Ramos (cell line): ENCODE results near the gene ITPR2.
"Not testable (repeated sequence)": the region's sequence is repeated elsewhere in the genome, so short reads cannot be mapped to it uniquely, and the experiment has no call there.

Experiments
- in situ Hi-C: fragments of 300-500 bp; cut with MboI; formaldehyde crosslinking; loops from one replicate; pipeline ENCODE4 v1.14.3; 2022; ENCODE audit warnings: low sequenced_read_pairs; ENCODE audit not compliant: unreplicated experiment

ITPR2 gene

GRCh38 chr12:26688344-26688904, 144.6 kb downstream of the ITPR2 start:
- in situ Hi-C loops, result no loop called here

DNA sequence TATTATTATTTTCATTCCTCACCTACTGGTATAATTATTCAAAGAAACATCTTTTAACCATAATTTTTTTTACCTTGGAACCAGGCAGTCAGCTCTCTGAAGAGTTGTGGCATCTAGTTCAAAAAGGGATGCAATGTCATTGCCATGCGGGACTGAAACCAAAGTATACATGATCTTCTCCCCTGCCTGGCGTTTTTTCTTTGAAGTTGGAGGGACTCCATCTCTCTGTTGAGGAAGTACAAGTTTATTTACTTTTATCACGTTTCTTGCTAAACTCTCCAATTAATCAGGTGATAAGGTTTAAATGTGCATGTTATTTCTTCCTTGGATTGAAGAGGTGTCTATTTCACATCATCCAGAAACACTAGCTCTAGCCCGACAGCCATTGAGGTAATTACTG, 146.6 kb downstream of the ITPR2 start:
- in situ Hi-C loops, result no loop called here

GRCh38 chr12:26684101-26684500, 148.9 kb downstream of the ITPR2 start:
- in situ Hi-C loops, result no loop called here

DNA sequence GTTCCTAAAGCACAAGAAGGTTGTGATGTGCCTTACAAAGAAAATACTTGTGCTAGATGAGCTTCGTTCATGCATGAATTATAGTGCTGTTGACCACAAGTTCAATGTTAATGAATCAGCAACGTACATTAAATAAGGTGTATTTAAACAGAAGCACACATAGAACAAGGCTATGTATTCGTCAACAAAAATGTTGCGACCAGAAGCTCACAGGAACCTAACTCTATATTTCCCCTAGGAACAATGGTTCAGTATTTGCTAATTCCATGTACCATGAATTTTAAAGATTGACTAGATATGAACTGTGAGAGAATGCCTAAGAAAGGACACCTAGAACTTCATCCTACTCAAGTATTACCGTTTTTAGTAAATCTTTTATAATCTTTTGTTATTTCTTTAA, 149.6 kb downstream of the ITPR2 start:
- in situ Hi-C loops, result no loop called here

DNA sequence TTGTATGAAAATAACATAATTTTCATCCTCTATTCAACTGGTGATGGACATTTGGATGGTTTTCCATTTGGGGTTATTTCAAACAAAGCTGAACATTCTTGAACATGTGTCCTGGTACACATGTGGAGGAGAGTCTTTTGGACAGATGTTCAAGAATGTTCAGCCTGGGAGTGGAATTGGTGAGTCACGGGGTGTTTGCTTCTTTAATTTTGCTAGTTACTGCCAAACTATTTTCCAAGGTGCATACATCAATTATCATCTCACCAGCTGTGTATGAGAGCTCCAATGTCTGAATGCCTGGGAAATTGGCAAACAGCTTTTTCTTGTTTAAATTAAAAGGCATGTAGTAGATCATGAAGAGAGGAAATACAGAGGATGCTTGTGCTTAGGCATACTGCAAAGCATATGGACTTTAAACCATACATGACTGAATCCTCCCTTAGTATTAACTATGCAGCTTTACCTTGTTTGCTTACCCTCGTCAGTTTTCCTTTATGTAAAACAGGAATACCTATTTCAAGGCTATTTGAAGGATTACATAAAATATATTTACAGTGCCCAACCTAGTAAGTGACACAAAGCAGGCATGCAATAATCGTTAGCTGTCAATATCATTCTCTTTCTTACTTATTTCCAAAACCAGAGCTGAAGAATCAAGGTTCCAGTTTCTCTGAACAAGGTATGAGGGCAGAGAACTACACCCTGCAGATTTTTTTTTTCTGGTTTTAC, 152.1 kb downstream of the ITPR2 start:
- in situ Hi-C loops, result no loop called here

DNA sequence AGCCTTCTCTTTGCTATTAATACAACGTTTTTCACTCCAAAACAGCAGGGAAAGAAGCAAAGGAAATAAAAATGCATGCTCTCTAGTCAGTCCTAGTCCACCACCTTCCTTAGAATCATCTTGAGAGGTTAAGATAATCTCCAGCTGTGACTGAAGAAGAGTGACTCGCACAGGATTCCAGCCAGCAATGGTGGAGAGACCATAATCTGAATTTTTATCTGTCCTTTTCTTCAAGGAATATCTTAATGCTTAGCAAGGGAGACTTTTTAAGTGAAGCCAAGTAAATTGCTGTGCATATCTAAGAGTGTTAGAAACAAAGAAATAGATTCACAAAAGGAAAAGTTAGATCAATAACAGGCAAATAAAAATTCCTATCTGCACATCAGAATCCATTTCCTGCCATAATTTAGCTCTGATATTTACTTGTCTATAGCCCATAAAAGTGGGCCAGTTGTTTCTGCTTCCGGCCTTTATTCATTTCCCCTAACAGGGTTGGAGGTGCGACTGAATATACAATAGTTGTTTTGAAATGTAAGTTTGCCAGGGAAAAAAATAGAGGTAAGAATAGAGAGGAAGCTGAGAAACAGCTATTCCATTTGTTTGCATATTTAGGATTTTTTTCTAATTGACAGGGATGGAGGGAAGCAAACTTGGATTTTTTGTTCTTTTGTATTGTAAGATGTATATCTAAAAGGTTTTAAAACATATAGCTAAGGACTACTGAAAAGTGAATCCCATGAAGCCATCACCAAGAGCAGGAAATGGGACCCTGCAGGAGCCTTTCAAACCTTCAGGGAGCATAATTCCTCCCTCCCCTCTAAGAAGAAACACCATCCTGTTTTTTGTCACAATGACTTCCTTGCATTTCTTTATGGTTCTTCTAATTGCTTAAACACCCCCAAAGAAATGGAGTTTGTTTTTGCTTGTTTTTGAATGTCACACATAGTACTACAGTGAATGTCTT, 154.0 kb downstream of the ITPR2 start:
- in situ Hi-C loops, result no loop called here

GRCh38 chr12:26671487-26671886, 161.5 kb downstream of the ITPR2 start:
- in situ Hi-C loops, result not testable (repeated sequence)

DNA sequence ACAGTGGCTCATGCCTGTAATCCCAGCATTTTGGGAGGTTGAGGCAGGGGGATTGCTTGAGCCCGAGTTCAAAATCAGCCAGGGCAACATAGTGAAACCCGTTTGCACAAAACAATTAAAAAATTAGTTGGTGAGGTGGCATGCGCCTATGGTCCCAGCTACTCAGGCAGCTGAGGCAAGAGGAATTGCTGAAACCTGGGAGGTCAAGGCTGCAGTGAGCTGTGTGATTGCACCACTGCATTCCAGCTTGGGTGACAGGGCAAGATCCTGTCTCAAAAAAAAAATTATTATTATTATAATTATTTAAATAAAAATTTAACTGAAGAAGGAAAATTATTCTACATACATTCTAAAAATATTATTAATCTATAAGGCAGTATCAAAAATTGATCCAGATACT, 164.1 kb downstream of the ITPR2 start:
- in situ Hi-C loops, result no loop called here

DNA sequence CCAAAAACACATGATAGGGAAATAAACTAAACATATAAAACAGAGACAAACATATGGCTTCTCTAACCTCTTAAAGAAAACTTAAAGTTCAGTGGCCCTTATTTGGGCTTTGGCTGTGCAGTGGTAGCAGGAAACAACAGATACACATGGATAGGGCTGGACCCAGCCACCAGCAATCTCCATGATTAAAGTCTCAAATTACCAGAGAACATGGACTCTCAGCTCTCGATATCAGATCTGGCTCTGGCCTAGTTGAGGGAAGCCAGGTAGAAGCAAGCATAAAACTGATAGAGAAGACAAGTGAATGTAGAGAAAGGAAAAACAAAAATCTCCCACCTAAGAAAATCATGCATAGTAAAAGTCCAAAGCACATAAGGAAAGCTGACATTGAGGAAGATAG, 164.8 kb downstream of the ITPR2 start:
- in situ Hi-C loops, result no loop called here

- in situ Hi-C loops, result no loop called here
These were observed 166.7 kb downstream of the ITPR2 start for GRCh38 chr12:26666286-26666685.

DNA sequence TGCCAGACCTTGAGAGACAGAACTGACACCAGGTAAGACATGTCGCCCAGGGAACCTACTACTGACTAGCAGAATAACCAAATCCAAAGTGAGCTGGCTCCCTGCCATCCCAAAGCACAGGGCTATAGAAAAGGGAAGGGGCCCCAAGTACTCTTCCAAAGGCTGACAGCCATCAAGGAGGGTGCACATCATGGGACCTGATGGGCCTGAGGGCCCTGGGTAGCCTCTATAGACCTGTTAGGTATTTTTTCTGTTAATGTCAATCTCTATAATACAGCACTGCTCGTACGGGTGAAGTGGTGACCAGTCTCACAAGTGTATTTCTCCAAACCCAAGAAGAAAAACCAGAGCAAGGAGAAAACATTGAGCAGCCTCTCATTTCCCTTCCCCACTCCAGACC, 171.6 kb downstream of the ITPR2 start:
- in situ Hi-C loops, result no loop called here

DNA sequence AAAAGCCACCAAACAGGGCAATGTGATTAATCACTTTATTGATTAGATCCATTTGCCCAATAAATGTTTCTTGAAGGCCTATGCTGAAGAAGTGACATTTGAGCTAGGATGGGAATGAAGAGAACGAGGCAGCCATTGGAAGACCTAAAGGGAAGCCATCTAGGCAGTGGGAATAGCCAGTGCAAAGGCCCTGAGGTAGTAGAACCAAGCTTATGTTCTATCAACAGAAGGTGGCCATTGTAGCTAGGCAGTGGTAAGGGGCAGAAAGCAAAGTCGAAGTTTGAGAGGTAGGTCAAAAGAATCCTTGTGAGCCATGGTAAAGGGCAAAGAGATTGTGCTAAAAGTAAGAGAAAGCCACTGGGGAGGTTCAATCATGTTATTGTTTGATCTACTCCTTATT, 173.1 kb downstream of the ITPR2 start:
- in situ Hi-C loops, result no loop called here

- in situ Hi-C loops, result no loop called here
These were observed 174.0 kb downstream of the ITPR2 start for GRCh38 chr12:26658991-26659390.

- in situ Hi-C loops, result no loop called here
These were observed 178.4 kb downstream of the ITPR2 start for GRCh38 chr12:26654623-26655022.

- in situ Hi-C loops, result no loop called here
These were observed 181.3 kb downstream of the ITPR2 start for GRCh38 chr12:26651566-26652188.

GRCh38 chr12:26651036-26651435, 182.0 kb downstream of the ITPR2 start:
- in situ Hi-C loops, result no loop called here

GRCh38 chr12:26648999-26649398, 184.0 kb downstream of the ITPR2 start:
- in situ Hi-C loops, result loop anchor here (10.0 kb wide), 1 partner anchor 554 kb away; no protein-coding TSS in a partner anchor

DNA sequence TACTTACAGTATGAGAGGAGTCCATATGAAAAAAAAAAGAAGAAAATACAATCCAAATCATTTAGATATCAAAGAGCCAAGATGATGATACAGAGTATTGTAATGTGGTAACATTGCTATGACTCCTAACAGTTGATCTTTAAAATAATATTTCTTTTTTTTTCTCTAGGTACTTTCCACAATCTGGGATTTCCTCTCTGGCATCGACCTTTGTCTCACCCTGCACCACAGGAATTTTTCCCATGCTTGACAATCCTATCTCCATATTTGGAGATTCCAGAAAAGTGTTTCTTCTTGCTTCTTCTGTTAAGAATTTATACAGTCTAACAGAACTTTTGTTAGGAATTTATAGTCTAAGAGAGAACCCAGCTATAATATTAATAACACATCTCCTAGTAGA, 184.4 kb downstream of the ITPR2 start:
- in situ Hi-C loops, result loop anchor here (10.0 kb wide), 1 partner anchor 554 kb away; no protein-coding TSS in a partner anchor

- in situ Hi-C loops, result loop anchor here (10.0 kb wide), 1 partner anchor 553 kb away; no protein-coding TSS in a partner anchor
These were observed 184.9 kb downstream of the ITPR2 start for GRCh38 chr12:26648066-26648465.

DNA sequence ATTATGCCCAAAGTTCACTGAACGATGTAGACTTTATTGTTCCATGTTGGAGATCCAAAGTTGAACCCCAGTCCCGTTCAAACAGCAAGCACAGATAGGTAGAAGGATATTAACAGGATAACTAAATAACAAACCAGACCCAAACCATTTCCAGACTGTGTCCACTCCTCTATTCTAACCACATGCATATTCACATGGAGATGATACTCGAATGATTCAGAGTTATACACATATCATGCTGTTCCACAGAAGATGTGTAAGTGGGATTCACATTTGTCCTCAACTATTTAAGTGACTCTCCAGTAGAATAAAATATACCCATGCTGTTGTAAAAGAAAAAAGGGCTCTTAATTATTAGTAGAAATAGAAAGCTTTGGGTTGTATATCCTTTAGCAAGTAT, 185.9 kb downstream of the ITPR2 start:
- in situ Hi-C loops, result loop anchor here (10.0 kb wide), 1 partner anchor 552 kb away; no protein-coding TSS in a partner anchor
